HTERT RPE-1 (cell line): Measurements from ENCODE around the gene RUNX2.

Source experiments
- in situ Hi-C: fragments of 300-500 bp; cut with MboI; formaldehyde crosslinking; loops from 4 replicates; pipeline ENCODE4 v1.14.3; 2020; ENCODE audit warnings: low sequenced_read_pairs

The RUNX2 gene

GRCh38 chr6:45689926-45690615, 361.9 kb downstream of the RUNX2 start:
- in situ Hi-C loops: no loop called here

DNA sequence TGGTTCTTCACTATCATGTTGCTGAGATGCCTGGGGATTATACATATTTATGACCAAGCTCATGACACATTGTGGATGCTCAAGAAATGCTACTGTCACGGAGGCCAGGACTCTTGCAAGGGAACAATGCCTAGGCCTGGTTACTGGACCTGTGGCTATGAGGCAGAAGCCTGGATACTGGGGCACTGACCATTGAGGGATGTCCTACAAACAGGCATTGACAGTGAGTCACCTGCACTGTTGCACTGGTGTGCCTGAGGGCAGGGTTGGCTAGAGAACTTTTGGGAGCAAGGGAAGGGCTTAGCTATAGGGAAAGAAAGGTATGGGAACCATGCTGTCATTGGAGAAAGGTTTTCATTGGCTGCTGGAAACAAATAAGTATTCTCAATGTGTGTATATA, 362.7 kb downstream of the RUNX2 start:
- in situ Hi-C loops: no loop called here

GRCh38 chr6:45691426-45691825, 363.3 kb downstream of the RUNX2 start:
- in situ Hi-C loops: no loop called here

- in situ Hi-C loops: no loop called here
These were observed 363.9 kb downstream of the RUNX2 start for GRCh38 chr6:45692021-45692420.

- in situ Hi-C loops: no loop called here
These were observed 368.6 kb downstream of the RUNX2 start for GRCh38 chr6:45696738-45697137.

- in situ Hi-C loops: no loop called here
These were observed 369.5 kb downstream of the RUNX2 start for GRCh38 chr6:45697605-45698004.

DNA sequence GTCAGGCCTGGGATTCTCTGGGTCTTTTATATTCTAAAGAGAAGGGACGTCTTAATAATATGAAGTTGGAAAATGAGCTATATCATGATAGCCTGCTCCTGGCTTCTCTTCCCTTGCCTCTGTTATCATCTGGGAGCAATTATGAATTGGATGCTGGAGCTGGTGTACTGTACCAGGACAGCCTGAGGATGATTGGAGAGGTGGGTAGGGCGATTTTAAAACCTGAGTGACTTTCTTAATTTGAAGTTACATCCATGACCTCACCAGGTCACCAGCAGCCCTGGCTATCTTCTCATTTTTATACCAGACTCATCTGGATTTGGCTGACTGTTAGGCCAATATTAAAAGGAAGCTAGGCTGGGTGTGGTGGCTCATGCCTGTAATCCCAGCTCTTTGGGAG, 369.9 kb downstream of the RUNX2 start:
- in situ Hi-C loops: no loop called here

DNA sequence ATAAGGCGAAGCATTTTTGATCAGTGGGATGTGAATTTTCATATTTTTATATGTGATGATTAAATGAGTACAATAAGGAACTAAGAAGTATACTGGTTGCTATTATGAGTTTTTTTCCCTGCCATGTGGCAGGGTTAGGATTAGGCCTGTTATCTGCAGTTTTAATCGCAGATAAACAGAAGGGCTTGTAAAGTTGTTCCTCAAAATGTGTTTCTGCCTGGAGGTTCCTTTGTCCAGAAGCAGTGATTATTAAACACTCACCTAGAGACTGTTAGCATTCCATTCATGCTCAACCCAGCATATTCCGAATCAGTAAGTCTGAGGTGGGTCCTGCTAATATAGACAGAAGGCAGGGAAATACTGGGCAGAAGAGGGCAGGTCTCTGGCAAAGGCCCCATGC, 371.5 kb downstream of the RUNX2 start:
- in situ Hi-C loops: no loop called here

- in situ Hi-C loops: no loop called here
These were observed 375.0 kb downstream of the RUNX2 start for GRCh38 chr6:45702849-45703739.

- in situ Hi-C loops: no loop called here
These were observed 376.1 kb downstream of the RUNX2 start for GRCh38 chr6:45704056-45704800.

GRCh38 chr6:45705137-45705855, 377.2 kb downstream of the RUNX2 start:
- in situ Hi-C loops: no loop called here

- in situ Hi-C loops: no loop called here
These were observed 378.2 kb downstream of the RUNX2 start for GRCh38 chr6:45706319-45706718.

DNA sequence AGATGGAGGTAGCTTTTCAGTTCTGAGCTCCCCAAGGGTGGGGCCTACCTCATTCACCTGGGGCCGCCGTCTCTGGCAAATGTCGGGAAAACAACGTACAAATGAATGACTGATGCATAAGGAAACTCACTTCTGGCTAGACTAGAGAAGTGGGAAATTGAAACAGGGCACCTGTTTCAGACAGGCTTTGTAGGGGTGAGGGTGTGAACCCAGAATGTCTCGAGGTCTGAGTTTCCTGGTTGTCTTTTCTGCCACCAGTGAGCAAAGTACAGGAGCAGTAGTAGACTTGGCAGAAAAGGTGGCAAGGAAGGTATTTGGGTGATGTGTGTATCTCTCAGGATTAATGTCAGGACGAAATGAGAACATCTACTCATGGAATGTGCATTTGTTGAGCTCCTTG, 379.0 kb downstream of the RUNX2 start:
- in situ Hi-C loops: no loop called here

- in situ Hi-C loops: no loop called here
These were observed 381.7 kb downstream of the RUNX2 start for GRCh38 chr6:45709781-45710220.

DNA sequence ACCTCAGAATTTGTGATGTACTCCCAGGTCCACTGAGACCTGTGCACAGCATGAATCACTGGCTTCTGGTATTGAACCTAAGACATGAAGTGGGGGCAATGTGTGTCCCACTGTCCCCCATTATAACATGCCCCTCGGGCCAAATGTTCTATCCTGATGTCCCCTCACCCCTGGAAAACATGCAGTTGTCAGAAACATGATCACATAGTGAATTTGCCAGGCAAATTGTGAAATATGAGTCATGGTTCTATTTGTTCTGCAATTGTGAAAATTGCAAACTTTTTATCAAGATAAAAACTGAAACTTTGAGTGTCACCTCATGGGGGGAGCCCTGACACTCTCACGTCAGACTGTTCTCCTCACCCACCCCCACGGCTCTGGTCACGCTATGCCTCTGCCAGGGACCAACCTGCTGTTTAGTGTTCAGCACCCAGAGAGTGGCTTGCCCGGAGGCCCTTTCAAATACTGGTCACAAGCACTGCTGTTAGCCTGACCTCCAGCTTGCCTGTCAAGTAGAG, 382.2 kb downstream of the RUNX2 start:
- in situ Hi-C loops: no loop called here

GRCh38 chr6:45712076-45712475, 383.9 kb downstream of the RUNX2 start:
- in situ Hi-C loops: no loop called here

- in situ Hi-C loops: no loop called here
These were observed 384.7 kb downstream of the RUNX2 start for GRCh38 chr6:45712786-45713185.
